ENCODE data around the gene CDH4.

- TF ChIP-seq CTCF (IDR thresholded peaks at IDR 0.05), result peak; percentile 48
- no peak for TF ChIP-seq EZH2 (IDR thresholded peaks at IDR 0.05)
- TF ChIP-seq EZH2phosphoT487 (IDR thresholded peaks at IDR 0.05), result no peak
These were observed 8.8 kb downstream of the CDH4 start for GRCh38 chr20:61260905-61261304.

All from neural progenitor cell (in vitro differentiated cells).